Activated CD4-positive, alpha-beta memory T cell treated with anti-CD3 and anti-CD28 coated beads for 36 hours (primary cell): Measurements from ENCODE around the gene SPATA9. TPM values are rescaled to one million over a fixed set of nuclear protein-coding genes. Genes with fewer than 3 reads are reported as not detected.
"Not testable (repeated sequence)": the region's sequence is repeated elsewhere in the genome, so short reads cannot be mapped to it uniquely, and the experiment has no call there.

Source experiments
- CTCF ChIA-PET: fragments of 350-600 bp; sonication (Branson Sonifier 250); formaldehyde crosslinking; loops from one replicate; lab custom pipeline; 2021; ENCODE audit warnings: antibody characterized with exemption, inconsistent platforms; lab: Charles Lee
- POLR2A ChIA-PET: fragments of 350-600 bp; sonication (Branson Sonifier 250); formaldehyde crosslinking; loops from one replicate; lab custom pipeline; 2021; ENCODE audit warnings: antibody characterized with exemption; lab: Charles Lee
- DNase-seq: peaks from one replicate; pipeline ENCODE4 v3.0.0-alpha.2; 2020
- H3K27ac Mint-ChIP-seq: one replicate; pipeline ENCODE4 v1.8.0; 2021; ENCODE audit warnings: mixed read lengths
- H3K27me3 Mint-ChIP-seq: one replicate; pipeline ENCODE4 v1.8.0; 2021; ENCODE audit warnings: mixed read lengths
- H3K36me3 Mint-ChIP-seq: one replicate; pipeline ENCODE4 v1.8.0; 2021; ENCODE audit warnings: mixed read lengths
- H3K4me1 Mint-ChIP-seq: one replicate; pipeline ENCODE4 v1.8.0; 2021; ENCODE audit warnings: low read depth, mixed read lengths
- H3K4me3 Mint-ChIP-seq: one replicate; pipeline ENCODE4 v1.8.0; 2021; ENCODE audit warnings: mild to moderate bottlenecking, mixed read lengths
- H3K9me3 Mint-ChIP-seq: one replicate; pipeline ENCODE4 v1.8.0; 2021; ENCODE audit warnings: mixed read lengths
- intact Hi-C: fragments of 100-400 bp; cut with micrococcal nuclease; formaldehyde crosslinking; loops from one replicate; pipeline ENCODE4 v1.15.1; 2023
- total RNA-seq, 2 experiments: library from RNA; stranded (reverse); gene quantifications; one replicate each; pipeline ENCODE4 v1.2.3, GENCODE V29; 2021

Gene SPATA9
- total RNA-seq, 2 experiments from 2014 or later, result not detected

DNA sequence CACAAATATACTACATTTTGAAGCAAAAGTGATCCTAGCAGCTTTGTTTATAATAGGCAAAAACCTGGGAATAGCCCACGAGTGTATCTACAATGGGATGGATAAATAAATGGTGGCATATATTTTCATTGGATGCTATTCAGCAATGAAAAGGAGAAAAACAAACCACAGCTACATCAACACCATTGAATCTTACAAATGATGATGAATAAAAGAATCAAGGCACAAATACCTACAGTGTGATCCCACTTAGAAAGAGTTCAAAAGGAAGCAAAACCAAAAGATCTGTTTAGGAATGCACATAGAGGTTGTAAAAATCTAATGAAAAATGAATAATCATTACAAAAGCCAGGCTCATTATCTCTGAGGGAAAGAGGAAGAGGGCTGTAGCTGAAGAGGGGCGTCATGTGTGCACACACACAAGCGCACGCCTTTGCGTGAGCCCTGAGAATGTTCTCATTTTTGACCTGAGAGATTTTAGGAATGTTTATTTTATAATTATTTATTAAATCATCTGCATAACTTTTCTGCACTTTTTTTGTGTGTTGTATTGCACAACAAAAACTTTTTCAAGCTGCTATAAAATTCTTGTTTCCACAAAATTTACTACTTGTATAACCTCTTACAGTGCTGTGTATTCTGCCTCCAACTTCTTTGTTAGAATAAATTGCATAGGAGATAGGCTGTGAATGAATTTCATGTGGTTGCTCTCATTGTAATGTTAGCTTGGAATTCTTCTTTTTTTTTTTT lies 42.5 kb upstream of the SPATA9 start:
- H3K36me3 Mint-ChIP-seq, result no peaks in the 10 kb centered on the region
- no peak overlapping the region for H3K4me3 Mint-ChIP-seq
- intact Hi-C loops, result no loop called here
- ChIA-PET POLR2A (no interaction called here), CTCF (interaction anchor here (2.8 kb wide), 1 partner anchor 56 kb away, joined by 11 read pairs; no protein-coding TSS in a partner anchor)
- no peak for DNase-seq
- H3K27me3 Mint-ChIP-seq, result peaks cover 11% of the 10 kb centered on the region
- H3K27ac Mint-ChIP-seq, result no peak overlapping the region
- peaks cover 3% of the 10 kb centered on the region for H3K4me1 Mint-ChIP-seq
- H3K9me3 Mint-ChIP-seq, result no peaks in the 10 kb centered on the region

DNA sequence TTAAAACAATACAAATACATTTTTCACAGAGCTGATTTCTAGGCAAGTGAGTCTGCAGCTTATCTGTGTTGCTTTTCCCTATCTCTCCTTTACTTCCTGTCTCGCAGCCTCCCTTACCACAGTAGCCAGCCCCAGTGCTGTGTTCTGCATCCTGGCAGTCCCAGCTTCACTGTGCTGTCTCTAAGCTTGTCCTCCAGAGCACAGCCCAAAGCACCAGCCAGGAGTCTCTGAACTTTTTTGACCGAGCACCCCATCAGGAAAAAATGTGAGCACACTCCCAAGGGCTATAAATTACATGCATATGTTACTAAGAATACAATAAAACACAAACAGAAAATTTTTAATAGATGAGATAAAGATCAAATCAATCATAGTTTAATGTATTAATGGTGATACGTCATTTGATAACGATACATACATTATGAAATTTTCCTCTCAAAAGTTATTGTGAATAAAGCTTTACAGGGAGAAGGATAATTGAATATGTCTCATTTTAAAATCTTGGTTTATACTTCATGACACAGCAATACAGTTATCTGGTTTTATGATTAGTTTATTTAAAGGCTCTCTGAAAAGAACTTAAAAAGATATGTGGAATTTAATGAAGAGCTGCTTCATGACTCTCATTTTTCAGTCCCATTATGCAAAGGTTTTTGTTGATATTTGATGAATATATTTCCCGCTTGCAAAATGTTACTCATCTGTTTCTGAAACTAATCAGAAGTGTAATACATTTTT lies 41.0 kb upstream of the SPATA9 start:
- ChIA-PET CTCF (interaction anchor here (0.6 to 2.8 kb wide), 2 partner anchors 57 to 793 kb away, joined by 4 to 11 read pairs; no protein-coding TSS in a partner anchor), POLR2A (no interaction called here)
- no peaks in the 10 kb centered on the region for H3K4me1 Mint-ChIP-seq
- peaks cover 6% of the 10 kb centered on the region for H3K27me3 Mint-ChIP-seq
- no peak overlapping the region for H3K27ac Mint-ChIP-seq
- H3K36me3 Mint-ChIP-seq, result no peaks in the 10 kb centered on the region
- DNase-seq, result no peak
- intact Hi-C loops, result no loop called here
- no peak overlapping the region for H3K4me3 Mint-ChIP-seq
- no peaks in the 10 kb centered on the region for H3K9me3 Mint-ChIP-seq

DNA sequence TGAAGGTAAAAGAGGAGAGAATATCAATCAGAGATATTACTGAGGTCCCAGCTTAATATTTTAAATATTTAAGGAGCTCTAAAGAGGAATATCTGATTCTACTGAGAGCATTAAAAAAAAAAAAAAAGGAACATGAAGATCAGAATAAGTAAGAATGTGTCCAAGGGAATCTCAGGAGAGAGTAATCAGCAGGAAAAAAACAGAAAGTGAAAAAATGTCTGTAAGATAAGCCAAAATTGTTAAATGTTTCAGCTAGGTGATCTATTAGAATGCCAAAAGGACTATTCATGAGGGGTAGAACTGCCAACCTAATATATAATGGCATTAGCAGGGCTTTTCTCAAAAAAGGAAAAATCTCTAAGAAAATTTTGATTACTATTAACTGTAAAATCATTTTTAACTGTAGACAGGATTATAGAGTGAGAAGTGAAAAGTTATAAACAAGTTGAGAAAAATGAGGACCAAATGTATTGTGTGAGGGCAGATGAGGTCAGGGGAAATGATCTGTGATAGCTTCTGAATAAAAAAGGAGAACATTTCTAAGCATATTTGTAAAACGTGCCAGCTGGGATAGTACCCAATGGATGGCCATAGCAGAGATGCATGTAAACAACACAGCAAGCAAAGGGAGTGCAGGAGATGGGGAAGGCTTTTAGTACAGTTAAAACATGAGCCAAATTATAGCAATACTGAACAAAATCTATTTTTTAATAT lies 38.9 kb upstream of the SPATA9 start:
- Mint-ChIP-seq H3K27me3 (peaks cover 6% of the 10 kb centered on the region), H3K27ac (no peak overlapping the region), H3K4me1 (no peaks in the 10 kb centered on the region), H3K4me3 (no peak overlapping the region), H3K9me3 (no peaks in the 10 kb centered on the region), H3K36me3 (no peaks in the 10 kb centered on the region)
- no peak for DNase-seq
- ChIA-PET CTCF (interaction anchor here (1.2 to 2.8 kb wide), 3 partner anchors 35 to 60 kb away, joined by 3 to 8 read pairs (median 4); no protein-coding TSS in a partner anchor), POLR2A (no interaction called here)
- intact Hi-C loops, result no loop called here

DNA sequence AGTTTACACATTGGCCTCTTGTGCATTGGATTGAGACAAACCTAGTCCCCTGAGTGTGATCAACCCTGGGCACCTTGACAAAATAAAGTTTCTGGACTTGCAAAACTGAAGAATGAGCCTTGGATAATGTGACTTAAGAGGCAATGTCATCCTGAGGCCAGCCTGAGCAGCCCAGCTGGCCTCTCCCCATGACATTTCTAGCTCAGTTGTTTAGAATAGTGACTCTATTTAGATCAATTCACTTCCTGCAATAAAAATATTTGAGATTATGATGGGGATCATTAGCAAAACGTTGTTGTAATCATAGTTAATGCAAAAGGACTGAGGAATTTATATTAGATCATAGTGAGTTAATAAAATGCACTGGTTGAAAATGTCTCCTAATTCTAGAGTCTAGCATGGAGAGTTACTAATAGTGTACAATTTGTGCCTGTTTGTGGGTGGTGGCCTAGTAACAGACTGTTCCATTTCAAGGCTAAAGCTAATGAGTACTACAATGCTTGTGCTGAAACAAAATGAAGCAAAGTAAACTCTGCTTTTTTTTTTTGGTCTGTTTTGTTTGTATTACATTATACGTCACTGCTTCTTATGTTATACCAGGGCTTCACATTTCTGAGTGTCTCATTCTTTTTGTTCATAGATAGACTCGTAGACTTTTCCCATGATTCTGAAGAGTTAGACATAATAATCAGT lies 37.4 kb upstream of the SPATA9 start:
- Mint-ChIP-seq H3K4me1 (peaks cover 13% of the 10 kb centered on the region), H3K27ac (no peak overlapping the region), H3K27me3 (peaks cover 6% of the 10 kb centered on the region), H3K4me3 (no peak overlapping the region), H3K36me3 (no peaks in the 10 kb centered on the region), H3K9me3 (no peaks in the 10 kb centered on the region)
- no peak for DNase-seq
- intact Hi-C loops, result no loop called here
- POLR2A ChIA-PET, result no interaction called here
- CTCF ChIA-PET, result interaction anchor here (0.7 to 2.8 kb wide), 3 partner anchors 36 to 99 kb away, joined by 3 to 8 read pairs (median 4); no protein-coding TSS in a partner anchor

DNA sequence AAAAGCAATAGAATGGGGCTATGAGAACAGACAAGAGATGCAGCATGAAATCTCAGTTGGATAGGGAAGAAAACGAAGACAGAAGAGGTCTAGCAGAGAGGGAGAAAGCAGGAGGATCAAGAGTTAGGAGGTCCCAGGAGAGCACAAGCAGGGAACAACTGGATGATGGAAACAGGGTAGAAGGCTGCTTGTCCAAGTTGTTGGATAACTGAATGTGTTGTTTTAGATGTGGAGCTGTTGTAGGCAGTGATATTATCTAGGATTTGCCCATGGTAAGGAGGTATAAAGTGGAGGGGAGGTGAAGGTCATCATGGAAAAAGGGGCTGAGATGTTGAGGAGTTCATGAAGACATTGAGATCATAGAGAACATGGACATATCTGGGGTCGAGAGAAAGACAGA lies 35.9 kb upstream of the SPATA9 start:
- CTCF ChIA-PET, result interaction anchor here (1.4 to 2.2 kb wide), 2 partner anchors 55 to 63 kb away, joined by 5 read pairs; no protein-coding TSS in a partner anchor
- intact Hi-C loops, result loop anchor here (2.0 to 10.0 kb wide), 5 partner anchors 54 to 819 kb away; partner anchors contain the start of genes ARSK, RFESD and SKIC3
- H3K27ac Mint-ChIP-seq, result no peak overlapping the region
- peaks cover 7% of the 10 kb centered on the region for H3K27me3 Mint-ChIP-seq
- no peak overlapping the region for H3K4me3 Mint-ChIP-seq
- no peaks in the 10 kb centered on the region for H3K36me3 Mint-ChIP-seq
- H3K4me1 Mint-ChIP-seq, result peaks cover 16% of the 10 kb centered on the region
- no peak for DNase-seq
- no peaks in the 10 kb centered on the region for H3K9me3 Mint-ChIP-seq
- POLR2A ChIA-PET, result interaction anchor here (0.9 kb wide), 1 partner anchor 42 kb away, joined by 4 read pairs; no protein-coding TSS in a partner anchor

DNA sequence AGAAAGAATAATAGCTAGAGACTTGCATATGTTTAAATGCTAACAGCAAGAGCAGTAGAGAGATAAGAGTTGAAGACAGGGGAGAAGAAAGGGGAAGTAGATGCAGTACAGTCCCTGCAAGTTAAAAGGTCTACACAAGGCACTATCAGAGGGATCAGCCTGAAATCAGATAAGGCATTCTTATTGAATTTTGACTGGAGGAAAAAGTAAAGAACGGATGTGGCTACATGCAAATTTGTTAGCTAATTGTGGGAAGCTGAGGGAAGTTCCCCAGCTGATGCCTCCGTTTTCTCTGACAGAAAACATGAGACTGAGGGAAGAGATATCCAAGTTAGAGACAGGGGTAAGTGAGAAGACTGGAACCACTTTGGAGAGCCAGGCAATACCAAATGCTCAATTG lies 35.4 kb upstream of the SPATA9 start:
- H3K27ac Mint-ChIP-seq, result no peak overlapping the region
- CTCF ChIA-PET, result interaction anchor here (1.4 to 2.2 kb wide), 2 partner anchors 54 to 63 kb away, joined by 5 read pairs; no protein-coding TSS in a partner anchor
- intact Hi-C loops, result loop anchor here (2.0 to 10.0 kb wide), 5 partner anchors 53 to 819 kb away; partner anchors contain the start of genes ARSK, RFESD and SKIC3

DNA sequence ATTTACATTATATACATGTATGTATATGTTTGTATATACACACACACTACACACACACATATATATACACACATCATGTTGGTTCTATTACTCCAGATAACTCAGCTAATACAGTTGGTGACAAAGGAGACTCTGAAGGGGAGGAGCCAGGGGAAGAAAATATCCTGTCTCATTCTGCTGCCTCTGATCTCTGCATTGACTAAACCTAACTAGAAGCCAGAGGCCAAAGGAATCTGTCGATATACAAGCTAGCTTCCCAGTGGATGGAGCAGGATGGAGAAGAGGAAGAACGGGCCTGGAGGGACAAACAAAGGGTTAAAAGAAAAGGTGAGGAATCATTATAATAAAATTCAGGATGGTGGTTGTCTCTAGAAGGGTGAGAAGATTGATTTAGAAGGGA lies 34.6 kb upstream of the SPATA9 start:
- peaks cover 18% of the 10 kb centered on the region for H3K4me1 Mint-ChIP-seq
- intact Hi-C loops, result loop anchor here (5.0 to 10.0 kb wide), 2 partner anchors 163 to 820 kb away; partner anchors contain the start of genes ARSK and SKIC3
- POLR2A ChIA-PET, result no interaction called here

More for the DNA sequence above, 35.4 kb upstream of the SPATA9 start:
- peak; percentile 35 for DNase-seq
- Mint-ChIP-seq H3K36me3 (no peaks in the 10 kb centered on the region), H3K4me3 (no peak overlapping the region), H3K4me1 (peaks cover 16% of the 10 kb centered on the region), H3K9me3 (no peaks in the 10 kb centered on the region), H3K27me3 (peaks cover 7% of the 10 kb centered on the region)
- POLR2A ChIA-PET, result interaction anchor here (0.9 kb wide), 1 partner anchor 42 kb away, joined by 4 read pairs; no protein-coding TSS in a partner anchor

DNA sequence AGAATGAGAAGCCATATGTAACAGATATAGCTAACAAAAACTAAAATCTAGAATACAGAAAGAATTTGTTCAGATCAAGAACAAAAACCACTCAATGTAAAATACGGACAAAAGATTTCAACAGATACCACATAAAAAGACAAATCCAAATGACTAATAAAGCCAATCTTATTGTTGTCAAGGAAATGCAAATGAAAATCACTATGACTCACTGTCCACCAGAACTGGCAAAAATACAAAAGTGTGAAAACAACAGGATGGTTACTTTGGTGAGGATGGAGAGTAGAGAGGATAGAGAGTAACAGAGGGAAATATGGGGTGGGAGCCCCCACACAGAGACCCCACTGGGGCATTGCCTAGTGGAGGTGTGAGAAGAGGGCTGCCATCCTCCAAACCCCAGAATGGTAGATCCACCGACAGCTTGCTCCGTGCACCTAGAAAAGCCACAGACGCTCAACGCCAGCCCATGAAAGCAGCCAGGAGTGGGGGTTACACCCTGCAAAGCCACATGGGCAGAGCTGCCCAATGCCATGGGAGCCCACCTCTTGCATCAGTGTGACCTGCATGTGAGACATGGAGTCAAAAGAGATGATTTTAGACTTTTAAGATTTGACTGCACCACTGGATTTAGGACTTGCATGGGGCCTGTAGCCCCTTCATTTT lies 33.1 kb upstream of the SPATA9 start:
- Mint-ChIP-seq H3K4me3 (no peak overlapping the region), H3K4me1 (peaks cover 22% of the 10 kb centered on the region), H3K9me3 (no peaks in the 10 kb centered on the region), H3K27ac (no peak overlapping the region), H3K36me3 (no peaks in the 10 kb centered on the region), H3K27me3 (peaks cover 9% of the 10 kb centered on the region)
- intact Hi-C loops, result loop anchor here (5.0 to 10.0 kb wide), 2 partner anchors 161 to 821 kb away; partner anchors contain the start of genes ARSK and SKIC3
- DNase-seq, result peak; percentile 15
- ChIA-PET CTCF (interaction anchor here (0.8 kb wide), 1 partner anchor 52 kb away, joined by 3 read pairs; no protein-coding TSS in a partner anchor), POLR2A (no interaction called here)

More for the DNA sequence above, 34.6 kb upstream of the SPATA9 start:
- H3K9me3 Mint-ChIP-seq, result no peaks in the 10 kb centered on the region
- H3K27ac Mint-ChIP-seq, result no peak overlapping the region
- CTCF ChIA-PET, result interaction anchor here (1.4 to 2.2 kb wide), 2 partner anchors 53 to 64 kb away, joined by 5 read pairs; no protein-coding TSS in a partner anchor
- H3K36me3 Mint-ChIP-seq, result no peaks in the 10 kb centered on the region
- H3K4me3 Mint-ChIP-seq, result no peak overlapping the region
- peaks cover 7% of the 10 kb centered on the region for H3K27me3 Mint-ChIP-seq
- DNase-seq, result no peak

DNA sequence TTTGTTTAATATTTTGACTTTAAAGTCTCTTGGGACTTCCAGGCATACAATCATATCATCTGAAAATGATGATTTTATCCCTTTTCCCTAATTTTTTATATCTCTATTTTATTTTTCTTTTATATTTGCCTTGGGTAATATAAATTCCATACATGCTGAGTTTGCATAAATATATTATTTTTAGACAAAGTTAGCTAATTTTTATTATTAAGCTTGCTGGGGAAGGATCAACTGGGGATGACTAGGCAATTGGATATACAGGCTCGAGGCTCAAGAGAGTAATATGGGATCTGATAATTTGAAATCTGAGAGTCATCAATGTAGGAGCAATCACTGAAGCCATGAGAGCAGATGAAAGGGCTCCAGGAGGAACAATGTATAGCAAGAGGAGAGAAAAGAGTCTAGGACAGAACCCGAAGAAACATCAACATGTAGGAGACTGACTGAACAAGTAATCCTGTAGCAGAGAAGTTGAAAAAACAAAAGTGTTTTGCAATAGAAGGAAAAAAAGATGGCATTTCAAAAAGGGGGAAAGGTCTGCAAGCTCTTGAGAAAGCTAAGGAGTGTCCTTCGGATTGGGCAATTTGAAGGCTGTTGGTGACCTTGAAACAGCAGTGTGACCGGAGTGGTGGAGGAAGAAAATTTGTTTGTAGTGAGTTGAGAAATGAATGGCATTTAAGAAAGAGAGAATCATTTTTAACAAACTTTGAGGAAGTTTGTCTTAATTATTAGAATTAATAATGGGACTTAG lies 31.3 kb upstream of the SPATA9 start:
- no peak for DNase-seq
- H3K4me1 Mint-ChIP-seq, result peaks cover 22% of the 10 kb centered on the region
- H3K4me3 Mint-ChIP-seq, result no peak overlapping the region
- POLR2A ChIA-PET, result no interaction called here
- H3K27me3 Mint-ChIP-seq, result peaks cover 6% of the 10 kb centered on the region
- H3K27ac Mint-ChIP-seq, result no peak overlapping the region
- CTCF ChIA-PET, result no interaction called here
- no peaks in the 10 kb centered on the region for H3K36me3 Mint-ChIP-seq
- H3K9me3 Mint-ChIP-seq, result no peaks in the 10 kb centered on the region
- intact Hi-C loops, result loop anchor here (10.0 kb wide), 1 partner anchor 159 kb away; the partner anchor contains the start of genes ARSK and SKIC3

DNA sequence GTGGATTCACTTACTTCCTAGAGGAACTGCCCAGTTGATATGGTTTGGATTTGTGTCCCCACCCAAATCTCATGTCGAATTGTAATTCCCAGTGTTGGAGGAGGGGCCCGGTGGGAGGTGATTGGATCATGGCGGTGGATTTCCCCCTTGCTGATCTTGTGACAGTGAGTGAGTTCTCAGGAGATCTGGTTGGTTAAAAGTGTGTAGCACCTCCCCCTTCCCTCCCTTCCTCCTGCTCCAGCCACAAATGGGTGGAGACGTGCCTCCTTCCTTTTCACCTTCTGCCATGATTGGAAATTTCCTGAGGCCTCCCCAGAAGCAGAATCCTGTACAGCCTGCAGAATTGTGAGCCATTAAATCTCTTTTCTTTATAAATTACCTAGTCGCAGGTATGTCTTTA lies 30.5 kb upstream of the SPATA9 start:
- intact Hi-C loops, result loop anchor here (10.0 kb wide), 1 partner anchor 158 kb away; the partner anchor contains the start of genes ARSK and SKIC3
- H3K27ac Mint-ChIP-seq, DNase-seq, H3K36me3 Mint-ChIP-seq, CTCF ChIA-PET, POLR2A ChIA-PET, H3K9me3 Mint-ChIP-seq, H3K27me3 Mint-ChIP-seq, H3K4me3 Mint-ChIP-seq: not testable (repeated sequence)
- peaks cover 22% of the 10 kb centered on the region for H3K4me1 Mint-ChIP-seq
